Testis (tissue), 3 donors: ENCODE data around the gene CLCN4. TPM values are rescaled to one million over a fixed set of nuclear protein-coding genes. Genes with fewer than 3 reads are reported as not detected.

Source experiments
- DNase-seq: peaks from one replicate; pipeline ENCODE4 v3.0.0-alpha.2; 2019
- H3K27ac ChIP-seq, 2 donors: fragments of 200-600 bp; sonication (generic); one replicate each; pipeline ENCODE4 v1.5.1; 2019
- H3K27me3 ChIP-seq: fragments of 200-600 bp; sonication (generic); one replicate; pipeline ENCODE4 v1.5.1; 2019
- H3K36me3 ChIP-seq: fragments of 200-600 bp; sonication (generic); one replicate; pipeline ENCODE4 v1.5.1; 2017; ENCODE audit warnings: low read depth; ENCODE audit errors: missing control alignments
- H3K4me1 ChIP-seq: fragments of 200-600 bp; sonication (generic); one replicate; pipeline ENCODE4 v1.5.1; 2019
- H3K4me3 ChIP-seq, 2 donors: fragments of 200-600 bp; sonication (generic); one replicate each; pipeline ENCODE4 v1.5.1; 2017 to 2019
- H3K9me3 ChIP-seq: fragments of 200-600 bp; sonication (generic); one replicate; pipeline ENCODE4 v1.5.1; 2017
- POLR2A ChIP-seq: fragments of 450-650 bp; IDR thresholded peaks from one replicate; pipeline ENCODE4 v1.6.1; 2017; ENCODE audit warnings: antibody characterized with exemption, mild to moderate bottlenecking, moderate library complexity
- WGBS, 2 donors: methylation state at CpG; one replicate each; pipeline ENCODE4 v1.1.5; 2018; 5-methylcytosine and 5-hydroxymethylcytosine counted together
- intact Hi-C: fragments of 100-400 bp; cut with DNase I; formaldehyde crosslinking; loops from one replicate; pipeline ENCODE4 v1.15.1; 2023; ENCODE audit warnings: low total_unique reads
- polyA plus RNA-seq: library from polyadenylated mRNA; stranded (reverse); fragments of 350-450 nt; fragmentation: Illumina TruSeq; extraction: RNeasy Lipid Tissue Mini Kit (QIAGEN cat#74804); gene quantifications from one replicate; pipeline ENCODE4 v1.2.3, GENCODE V29; 2014; ENCODE audit warnings: low read depth, low replicate concordance; ENCODE audit not compliant: insufficient read depth
- total RNA-seq, 2 donors: library from RNA; depleted of rRNA; stranded (reverse); fragments of >200 nt; gene quantifications; one replicate each; pipeline ENCODE4 v1.2.3, GENCODE V29; 2016
- TF ChIP-seq, protein P1 (sequence below), 3 experiments: fragments of 450-650 bp in 2 of 3; fragments of 200-600 bp in 1 of 3; sonication (generic) in 1 of 3; IDR thresholded peaks; one replicate each; pipeline ENCODE4 v1.5.1; 2016 to 2019; ENCODE audit warnings: antibody characterized with exemption in 3 of 3, mild to moderate bottlenecking in 2 of 3, moderate library complexity in 1 of 3

CLCN4 gene
- total and polyA plus RNA-seq, 3 donors from 2014 or later, result 5.1 to 11.6 (median 5.4) TPM

DNA sequence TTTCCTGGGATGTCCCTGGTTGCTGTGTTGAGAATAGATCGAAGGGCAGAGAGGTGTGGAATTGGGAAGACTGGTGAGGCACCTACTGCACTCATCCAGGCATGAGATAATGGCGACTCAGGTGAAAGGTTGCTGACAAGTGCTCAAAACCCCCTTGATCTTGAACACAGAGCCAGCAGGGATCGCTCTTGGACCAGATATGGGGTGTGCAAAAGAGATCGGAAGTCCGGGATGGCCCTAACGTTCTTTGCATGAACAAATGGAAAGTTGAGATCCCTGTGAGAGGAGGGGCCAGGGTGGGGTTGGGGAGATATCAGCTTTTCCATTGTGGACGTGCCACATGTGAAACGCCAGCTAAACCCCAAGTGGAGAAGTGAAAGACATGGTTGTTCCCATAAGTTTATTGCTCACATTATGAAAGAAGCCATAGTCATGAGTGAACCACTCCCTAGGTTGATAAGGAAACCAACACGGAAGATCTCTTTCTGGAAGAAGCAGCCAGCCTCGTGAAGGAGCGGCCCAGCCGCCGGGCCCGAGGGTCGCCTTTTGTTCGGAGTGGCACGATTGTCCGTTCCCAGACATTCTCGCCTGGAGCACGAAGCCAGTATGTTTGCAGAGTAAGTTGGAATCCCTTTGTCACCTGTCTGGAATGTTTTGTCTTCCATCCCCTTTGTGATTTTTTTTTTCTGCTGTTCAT, 22.6 kb upstream of the CLCN4 start:
- Histone ChIP-seq H3K9me3 (no peaks in the 10 kb centered on the region), H3K4me1 (no peaks in the 10 kb centered on the region), H3K27ac (no peak overlapping the region), H3K27me3 (no peaks in the 10 kb centered on the region), H3K36me3 (no peaks in the 10 kb centered on the region), H3K4me3 (no peak overlapping the region)
- 92 to 96% methylated on average over 14 to 20 of the region's 20 CpGs for WGBS, 2 donors
- intact Hi-C loops, result no loop called here
- TF ChIP-seq POLR2A, result no peak
- TF ChIP-seq, protein P1, sequence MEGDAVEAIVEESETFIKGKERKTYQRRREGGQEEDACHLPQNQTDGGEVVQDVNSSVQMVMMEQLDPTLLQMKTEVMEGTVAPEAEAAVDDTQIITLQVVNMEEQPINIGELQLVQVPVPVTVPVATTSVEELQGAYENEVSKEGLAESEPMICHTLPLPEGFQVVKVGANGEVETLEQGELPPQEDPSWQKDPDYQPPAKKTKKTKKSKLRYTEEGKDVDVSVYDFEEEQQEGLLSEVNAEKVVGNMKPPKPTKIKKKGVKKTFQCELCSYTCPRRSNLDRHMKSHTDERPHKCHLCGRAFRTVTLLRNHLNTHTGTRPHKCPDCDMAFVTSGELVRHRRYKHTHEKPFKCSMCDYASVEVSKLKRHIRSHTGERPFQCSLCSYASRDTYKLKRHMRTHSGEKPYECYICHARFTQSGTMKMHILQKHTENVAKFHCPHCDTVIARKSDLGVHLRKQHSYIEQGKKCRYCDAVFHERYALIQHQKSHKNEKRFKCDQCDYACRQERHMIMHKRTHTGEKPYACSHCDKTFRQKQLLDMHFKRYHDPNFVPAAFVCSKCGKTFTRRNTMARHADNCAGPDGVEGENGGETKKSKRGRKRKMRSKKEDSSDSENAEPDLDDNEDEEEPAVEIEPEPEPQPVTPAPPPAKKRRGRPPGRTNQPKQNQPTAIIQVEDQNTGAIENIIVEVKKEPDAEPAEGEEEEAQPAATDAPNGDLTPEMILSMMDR (IDR thresholded peaks at IDR 0.05), result no peak
- no peak for DNase-seq

DNA sequence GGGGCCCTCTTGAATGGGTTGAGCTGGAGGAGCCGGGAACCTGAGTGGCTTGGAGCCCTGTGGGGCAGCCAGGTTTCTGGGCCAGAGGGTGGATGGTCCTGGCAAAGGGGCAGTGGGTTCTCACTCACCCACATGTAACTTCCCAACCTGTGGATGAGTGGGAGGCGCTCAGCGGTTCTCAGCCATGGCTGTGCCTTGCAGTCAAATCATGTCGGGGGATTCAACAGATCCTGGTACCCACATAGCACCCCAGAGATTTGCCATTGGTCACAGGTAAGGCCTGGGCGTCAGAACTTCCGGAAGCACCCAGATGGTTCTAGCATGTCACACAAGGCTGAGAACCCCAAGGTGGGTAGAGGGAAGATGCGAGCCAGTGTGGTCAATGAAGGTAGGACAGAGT, 21.9 kb upstream of the CLCN4 start:
- no peaks in the 10 kb centered on the region for H3K4me1 ChIP-seq
- no peak overlapping the region for H3K27ac ChIP-seq
- TF ChIP-seq POLR2A, result no peak
- TF ChIP-seq, protein P1 (IDR thresholded peaks at IDR 0.05), result no peak
- intact Hi-C loops, result no loop called here
- no peaks in the 10 kb centered on the region for H3K36me3 ChIP-seq
- no peaks in the 10 kb centered on the region for H3K27me3 ChIP-seq
- no peaks in the 10 kb centered on the region for H3K9me3 ChIP-seq
- WGBS, 2 donors, result 96% methylated on average over 7 of the region's 7 CpGs; no CpG with 5 or more reads in 1 of the 2 donors
- no peak overlapping the region for H3K4me3 ChIP-seq
- DNase-seq, result no peak

DNA sequence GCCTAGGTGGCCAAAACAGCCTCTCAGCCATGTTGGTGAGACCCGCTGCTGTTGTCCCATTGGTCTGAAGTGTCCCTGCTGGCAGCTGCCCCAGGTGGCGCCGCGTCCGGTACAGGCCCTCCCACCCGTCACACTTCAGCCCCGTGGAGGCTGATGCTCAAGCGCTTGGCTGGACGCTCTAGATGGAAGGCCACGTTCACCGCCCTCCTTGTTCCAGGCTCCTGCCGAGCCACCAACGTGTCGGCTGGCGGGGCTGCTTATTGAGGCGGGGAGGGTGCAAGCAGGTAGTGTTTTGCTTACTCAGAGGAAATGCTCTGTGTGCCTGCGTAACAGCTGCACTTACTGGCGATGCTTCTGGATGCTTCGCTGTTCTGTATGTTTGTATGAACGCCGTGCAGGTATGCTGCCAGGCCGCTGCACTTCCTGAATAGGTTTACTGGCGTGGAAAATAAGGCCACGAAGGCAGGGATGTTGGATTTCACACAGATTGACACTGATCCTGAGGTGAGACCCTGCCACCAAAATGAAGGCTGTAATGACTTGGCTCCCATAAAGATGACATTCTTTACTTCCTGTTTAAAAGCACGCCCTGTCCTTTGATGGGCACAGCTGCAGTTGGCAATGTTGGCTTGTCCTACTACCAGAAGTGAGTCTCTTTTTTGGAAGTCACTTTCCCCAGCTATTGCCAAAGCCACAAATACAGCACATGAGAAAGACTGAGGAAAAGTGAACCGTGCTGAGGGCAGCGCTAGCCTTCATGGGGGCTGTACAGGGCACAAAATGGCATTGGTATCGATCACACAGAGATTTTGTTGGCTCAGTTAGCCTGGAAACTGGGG, 21.0 kb upstream of the CLCN4 start:
- 90 to 95% methylated on average over 7 to 26 of the region's 28 CpGs for WGBS, 2 donors
- Histone ChIP-seq H3K27me3 (no peaks in the 10 kb centered on the region), H3K36me3 (no peaks in the 10 kb centered on the region), H3K9me3 (no peaks in the 10 kb centered on the region), H3K27ac (no peak overlapping the region), H3K4me3 (no peak overlapping the region), H3K4me1 (no peaks in the 10 kb centered on the region)
- intact Hi-C loops, result no loop called here
- no peak for DNase-seq
- TF ChIP-seq, protein P1 (IDR thresholded peaks at IDR 0.05), result no peak
- no peak for TF ChIP-seq POLR2A

DNA sequence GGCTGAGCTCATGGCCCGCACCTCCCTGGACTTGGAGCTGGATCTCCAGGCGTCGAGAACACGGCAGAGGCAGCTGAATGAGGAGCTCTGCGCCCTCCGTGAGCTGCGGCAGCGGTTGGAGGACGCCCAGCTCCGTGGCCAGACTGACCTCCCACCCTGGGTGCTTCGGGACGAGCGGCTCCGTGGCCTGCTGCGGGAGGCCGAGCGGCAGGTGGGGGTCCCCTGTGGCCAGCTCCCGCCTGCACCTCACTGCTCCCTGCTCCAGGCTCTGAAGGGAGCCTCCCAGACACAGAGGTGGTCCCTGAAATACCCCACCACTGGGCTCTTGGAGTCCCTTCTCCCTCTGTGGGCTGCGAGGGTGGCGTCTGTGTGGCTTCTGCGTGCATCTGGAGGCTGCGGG, 18.0 kb upstream of the CLCN4 start:
- TF ChIP-seq, protein P1 (IDR thresholded peaks at IDR 0.05), result no peak
- TF ChIP-seq POLR2A, result no peak
- no peaks in the 10 kb centered on the region for H3K9me3 ChIP-seq
- no peak overlapping the region for H3K27ac ChIP-seq
- no peaks in the 10 kb centered on the region for H3K4me1 ChIP-seq
- no peak overlapping the region for H3K4me3 ChIP-seq
- DNase-seq, result no peak
- intact Hi-C loops, result no loop called here
- H3K36me3 ChIP-seq, result no peaks in the 10 kb centered on the region
- H3K27me3 ChIP-seq, result no peaks in the 10 kb centered on the region
- WGBS, 2 donors, result 94% methylated on average over 8 of the region's 22 CpGs; no CpG with 5 or more reads in 1 of the 2 donors
